GM23248 (cell line): ENCODE results near the gene FXYD3. TPM values are rescaled to one million over a fixed set of nuclear protein-coding genes. Genes with fewer than 3 reads are reported as not detected.

Experiments
- DNase-seq: peaks from one replicate; pipeline ENCODE4 v3.0.0-alpha.2; 2015
- H2AFZ ChIP-seq: fragments of 200-600 bp; sonication (generic); 2 replicates; pipeline ENCODE4 v1.6.1; 2016; ENCODE audit warnings: antibody characterized with exemption
- H3F3A ChIP-seq: fragments of 200-600 bp; sonication (generic); 2 replicates; pipeline ENCODE4 v1.6.1; 2016; ENCODE audit warnings: mild to moderate bottlenecking, antibody characterized with exemption, mixed run types; ENCODE audit not compliant: insufficient read depth
- H3K27ac ChIP-seq: fragments of 200-600 bp; sonication (generic); 2 replicates; pipeline ENCODE4 v1.5.1; 2016; ENCODE audit warnings: mild to moderate bottlenecking
- H3K27me3 ChIP-seq: fragments of 200-600 bp; sonication (generic); replicated peaks from 2 replicates; pipeline ENCODE4 v1.6.1; 2016; ENCODE audit warnings: mild to moderate bottlenecking; ENCODE audit not compliant: insufficient read depth
- H3K36me3 ChIP-seq: fragments of 200-600 bp; sonication (generic); 2 replicates; pipeline ENCODE4 v1.6.1; 2016; ENCODE audit warnings: low read depth, mild to moderate bottlenecking
- H3K4me1 ChIP-seq: fragments of 200-600 bp; sonication (generic); 2 replicates; pipeline ENCODE4 v1.6.1; 2016; ENCODE audit warnings: mild to moderate bottlenecking; ENCODE audit not compliant: insufficient read depth
- H3K4me2 ChIP-seq: fragments of 200-600 bp; sonication (generic); one replicate; pipeline ENCODE4 v1.6.1; 2016; ENCODE audit warnings: mild to moderate bottlenecking; ENCODE audit not compliant: unreplicated experiment
- H3K4me3 ChIP-seq: fragments of 200-600 bp; sonication (generic); 2 replicates; pipeline ENCODE4 v1.5.1; 2016; ENCODE audit warnings: mild to moderate bottlenecking
- H3K79me2 ChIP-seq: fragments of 200-600 bp; sonication (generic); 2 replicates; pipeline ENCODE4 v1.6.1; 2016; ENCODE audit warnings: mild to moderate bottlenecking; ENCODE audit not compliant: insufficient read depth
- H3K9ac ChIP-seq: fragments of 200-600 bp; sonication (generic); 2 replicates; pipeline ENCODE4 v1.6.1; 2016; ENCODE audit warnings: mild to moderate bottlenecking
- H3K9me2 ChIP-seq: fragments of 200-600 bp; sonication (generic); 2 replicates; pipeline ENCODE4 v1.6.1; 2016; ENCODE audit warnings: mixed run types, mild to moderate bottlenecking, moderate library complexity; ENCODE audit not compliant: insufficient read depth
- H3K9me3 ChIP-seq: fragments of 200-600 bp; sonication (generic); one replicate; pipeline ENCODE4 v1.6.1; 2017; ENCODE audit warnings: low read depth
- H4K20me1 ChIP-seq: fragments of 200-600 bp; sonication (generic); 2 replicates; pipeline ENCODE4 v1.6.0; 2016; ENCODE audit not compliant: insufficient read depth
- EZH2 ChIP-seq: fragments of 200-600 bp; sonication (generic); IDR thresholded peaks from 2 replicates; pipeline ENCODE4 v1.6.1; 2018; ENCODE audit warnings: antibody characterized with exemption, mild to moderate bottlenecking; ENCODE audit not compliant: insufficient read depth, poor library complexity, severe bottlenecking
- EZH2phosphoT487 ChIP-seq: fragments of 200-600 bp; sonication (generic); IDR thresholded peaks from 2 replicates; pipeline ENCODE4 v1.6.1; 2018; ENCODE audit warnings: antibody characterized with exemption, moderate library complexity, mild to moderate bottlenecking, low read depth; ENCODE audit not compliant: insufficient read depth
- WGBS, 2 experiments: methylation state at CpG; one replicate each; pipeline ENCODE4 v1.1.6; 2015 to 2017; ENCODE audit warnings: low lambda C conversion rate in 2 of 2, low coverage in 1 of 2; ENCODE audit errors: missing lambda C conversion rate in 2 of 2; 5-methylcytosine and 5-hydroxymethylcytosine counted together
- in situ Hi-C: fragments of 300-500 bp; cut with MboI; formaldehyde crosslinking; loops from 2 replicates; pipeline ENCODE4 v1.15.0; 2020
- polyA plus RNA-seq: library from polyadenylated mRNA; unstranded; fragments of >200 nt; fragmentation: Nextera tagmentation; extraction: Ambion mirVana; gene quantifications from 2 replicates; pipeline ENCODE4 v1.2.1, GENCODE V29; 2016
- total RNA-seq: library from RNA; depleted of rRNA; stranded (reverse); fragments of >200 nt; shearing (Covaris generic); gene quantifications from 2 replicates; pipeline ENCODE4 v1.2.3, GENCODE V29; 2014

FXYD3 gene
- total and polyA plus RNA-seq, 2 experiments from 2014 or later, result not detected

- no peaks in the 10 kb centered on the region for H3F3A ChIP-seq
- H3K36me3 ChIP-seq, result no peaks in the 10 kb centered on the region
- no peaks in the 10 kb centered on the region for H3K9me2 ChIP-seq
- WGBS, 2 experiments, result 72% methylated on average over 10 to 11 of the region's 11 CpGs
- no peak overlapping the region for H3K4me2 ChIP-seq
- H3K27ac ChIP-seq, result no peak overlapping the region
- no peaks in the 10 kb centered on the region for H3K4me1 ChIP-seq
- no peaks in the 10 kb centered on the region for H3K9me3 ChIP-seq
- peaks cover 6% of the 10 kb centered on the region; the same call in 1 of the 2 replicates for H3K27me3 ChIP-seq
- no peak overlapping the region for H2AFZ ChIP-seq
- no peak overlapping the region for H3K9ac ChIP-seq
- H3K4me3 ChIP-seq, result no peak overlapping the region
- no peaks in the 10 kb centered on the region for H3K79me2 ChIP-seq
- TF ChIP-seq EZH2phosphoT487 (no peak), EZH2 (no peak)
- in situ Hi-C loops, result no loop called here
- no peak for DNase-seq
- H4K20me1 ChIP-seq, result no peaks in the 10 kb centered on the region
Observed at GRCh38 chr19:35108730-35109129, 6.9 kb upstream of the FXYD3 start.

GRCh38 chr19:35109395-35110112, 6.1 kb upstream of the FXYD3 start:
- Histone ChIP-seq H4K20me1 (no peaks in the 10 kb centered on the region), H3K9me3 (no peaks in the 10 kb centered on the region), H3K9ac (no peak overlapping the region), H3K9me2 (no peaks in the 10 kb centered on the region), H3F3A (no peaks in the 10 kb centered on the region), H3K27ac (no peak overlapping the region), H3K4me3 (no peak overlapping the region), H2AFZ (no peak overlapping the region), H3K36me3 (no peaks in the 10 kb centered on the region), H3K79me2 (no peaks in the 10 kb centered on the region), H3K27me3 (peaks cover 6% of the 10 kb centered on the region; the same call in 1 of the 2 replicates), H3K4me2 (no peak overlapping the region), H3K4me1 (no peaks in the 10 kb centered on the region)
- DNase-seq, result peak; percentile 7
- in situ Hi-C loops, result no loop called here
- TF ChIP-seq EZH2phosphoT487 (no peak), EZH2 (no peak)
- 49 to 51% methylated on average over 22 of the region's 22 CpGs for WGBS, 2 experiments

GRCh38 chr19:35110974-35111373, 4.6 kb upstream of the FXYD3 start:
- H3K9me2 ChIP-seq, result no peaks in the 10 kb centered on the region
- no peak overlapping the region for H2AFZ ChIP-seq
- H3K4me1 ChIP-seq, result no peaks in the 10 kb centered on the region
- TF ChIP-seq EZH2phosphoT487 (no peak), EZH2 (no peak)
- peaks cover 6% of the 10 kb centered on the region; the same call in 1 of the 2 replicates for H3K27me3 ChIP-seq
- no peak overlapping the region for H3K4me2 ChIP-seq
- DNase-seq, result no peak
- H3K27ac ChIP-seq, result no peak overlapping the region
- H3K36me3 ChIP-seq, result no peaks in the 10 kb centered on the region
- H3F3A ChIP-seq, result no peaks in the 10 kb centered on the region
- WGBS, 2 experiments, result 49 to 70% methylated on average over 5 to 9 of the region's 9 CpGs
- H3K9ac ChIP-seq, result no peak overlapping the region
- no peaks in the 10 kb centered on the region for H3K9me3 ChIP-seq
- H4K20me1 ChIP-seq, result no peaks in the 10 kb centered on the region
- H3K79me2 ChIP-seq, result no peaks in the 10 kb centered on the region
- no peak overlapping the region for H3K4me3 ChIP-seq
- in situ Hi-C loops, result no loop called here

- H3K9ac ChIP-seq, result no peak overlapping the region
- H3K27me3 ChIP-seq, result peaks cover 6% of the 10 kb centered on the region; the same call in 1 of the 2 replicates
- H3K9me3 ChIP-seq, result no peaks in the 10 kb centered on the region
- H3K4me2 ChIP-seq, result no peak overlapping the region
- H3K4me3 ChIP-seq, result no peak overlapping the region
- H3K36me3 ChIP-seq, result no peaks in the 10 kb centered on the region
- TF ChIP-seq EZH2 (no peak), EZH2phosphoT487 (no peak)
- no peak overlapping the region for H2AFZ ChIP-seq
- WGBS, 2 experiments, result 60 to 62% methylated on average over 15 of the region's 15 CpGs
- in situ Hi-C loops, result no loop called here
- no peaks in the 10 kb centered on the region for H3F3A ChIP-seq
- no peaks in the 10 kb centered on the region for H3K9me2 ChIP-seq
- H4K20me1 ChIP-seq, result no peaks in the 10 kb centered on the region
- peak; percentile 12 for DNase-seq
- H3K79me2 ChIP-seq, result no peaks in the 10 kb centered on the region
- H3K4me1 ChIP-seq, result no peaks in the 10 kb centered on the region
- no peak overlapping the region for H3K27ac ChIP-seq
Observed at GRCh38 chr19:35112995-35113688, 2.5 kb upstream of the FXYD3 start.
